ENCODE results near the gene PTX4.
A peak's percentile ranks its signal among the peaks of the same experiment; 100 is the strongest.

The PTX4 gene

GRCh38 chr16:1500465-1501150 is 11.9 kb upstream of the PTX4 start:
- DNase-seq (ENCODE audit: low read depth) = no peak

GRCh38 chr16:1499756-1500464 is 11.2 kb upstream of the PTX4 start:
- DNase-seq (ENCODE audit: low read depth) = no peak

GRCh38 chr16:1498899-1499676 is 10.3 kb upstream of the PTX4 start:
- no peak for DNase-seq (ENCODE audit: low read depth)

GRCh38 chr16:1497014-1497598 is 8.4 kb upstream of the PTX4 start:
- no peak for DNase-seq (ENCODE audit: low read depth)

- no peak for DNase-seq (ENCODE audit: low read depth)
Measured at GRCh38 chr16:1496464-1496863, 7.7 kb upstream of the PTX4 start.

- DNase-seq (ENCODE audit: low read depth) = no peak
Measured at GRCh38 chr16:1495889-1496262, 7.1 kb upstream of the PTX4 start.

GRCh38 chr16:1495211-1495888 is 6.6 kb upstream of the PTX4 start:
- no peak for DNase-seq (ENCODE audit: low read depth)

GRCh38 chr16:1494711-1495110 is 6.0 kb upstream of the PTX4 start:
- DNase-seq (ENCODE audit: low read depth) = no peak

- DNase-seq (ENCODE audit: low read depth) = no peak
Measured at GRCh38 chr16:1494129-1494640, 5.4 kb upstream of the PTX4 start.

GRCh38 chr16:1493746-1494094 is 5.0 kb upstream of the PTX4 start:
- no peak for DNase-seq (ENCODE audit: low read depth)

GRCh38 chr16:1492923-1493745 is 4.4 kb upstream of the PTX4 start, which contains the start of gene TELO2:
TSS of gene TELO2 (plus strand) at chr16:1493360. CDS start at chr16:1494282, 922 bp downstream.
- peak; percentile 80 for DNase-seq (ENCODE audit: low read depth)

GRCh38 chr16:1492082-1492922 is 3.6 kb upstream of the PTX4 start:
- DNase-seq (ENCODE audit: low read depth) = no peak

- no peak for DNase-seq (ENCODE audit: low read depth)
Measured at GRCh38 chr16:1491327-1491726, 2.6 kb upstream of the PTX4 start.

- no peak for DNase-seq (ENCODE audit: low read depth)
Measured at GRCh38 chr16:1489077-1489476, 333 bp upstream of the PTX4 start.

GRCh38 chr16:1488054-1488601 is 616 bp downstream of the PTX4 start:
- no peak for DNase-seq (ENCODE audit: low read depth)

GRCh38 chr16:1487395-1488053 is 1.2 kb downstream of the PTX4 start:
- DNase-seq (ENCODE audit: low read depth) = no peak

- no peak for DNase-seq (ENCODE audit: low read depth)
Measured at GRCh38 chr16:1486551-1487390, 2.0 kb downstream of the PTX4 start.

GRCh38 chr16:1485847-1486496 is 2.8 kb downstream of the PTX4 start:
- DNase-seq (ENCODE audit: low read depth) = no peak
